Islet precursor cell (in vitro differentiated cells): Measurements from ENCODE around the gene BCL2L11.

Experiments used
- DNase-seq: peaks from one replicate; pipeline ENCODE4 v3.0.0-alpha.2; 2018

Gene BCL2L11

GRCh38 chr2:111171337-111171930, 50.7 kb downstream of the BCL2L11 start:
- peak; percentile 91 for DNase-seq

DNA sequence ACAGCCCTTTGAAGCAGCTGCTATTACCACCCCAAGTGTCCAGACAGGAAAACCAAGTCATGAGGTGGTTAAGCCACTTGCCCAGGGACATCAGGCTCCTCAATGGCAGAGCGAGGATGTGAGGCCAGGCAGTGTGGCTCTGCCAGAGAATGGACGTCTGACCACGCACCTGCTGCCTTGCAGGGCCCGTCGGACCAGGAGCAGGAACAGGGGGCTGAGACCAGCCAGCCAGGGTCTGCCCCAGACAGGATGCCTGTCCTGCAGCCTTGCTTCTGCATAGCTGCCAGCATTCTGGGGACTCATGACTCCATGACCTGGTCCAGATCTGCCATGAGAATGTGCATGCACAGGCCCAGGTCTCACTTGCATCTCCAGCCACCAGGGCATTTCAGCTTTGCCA, 52.0 kb downstream of the BCL2L11 start:
- DNase-seq: no peak

GRCh38 chr2:111173338-111173737, 52.6 kb downstream of the BCL2L11 start:
- DNase-seq: peak; percentile 28

- peak; percentile 45 for DNase-seq
Measured at GRCh38 chr2:111173856-111174255, 53.1 kb downstream of the BCL2L11 start.

- no peak for DNase-seq
Measured at GRCh38 chr2:111175615-111176014, 54.9 kb downstream of the BCL2L11 start.

DNA sequence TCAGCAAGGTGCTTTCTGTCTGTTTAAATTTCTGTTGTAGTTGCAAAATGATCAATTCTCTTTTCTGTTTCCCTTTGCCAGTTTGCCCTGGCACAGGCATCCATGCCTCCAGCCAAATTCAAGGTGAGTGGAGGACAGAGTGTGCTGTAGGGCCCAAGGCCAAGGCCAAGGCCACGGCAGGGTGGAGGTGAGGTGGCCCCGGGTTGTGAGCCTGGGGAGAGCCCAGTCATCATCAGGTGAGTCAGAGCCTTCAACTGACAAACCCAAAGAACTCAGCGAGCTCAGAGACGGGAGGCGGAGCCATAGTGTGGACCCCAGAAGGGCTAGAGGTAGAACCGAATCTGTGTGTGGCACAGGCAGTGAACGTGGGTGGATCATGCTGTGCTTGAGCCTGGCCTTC, 55.7 kb downstream of the BCL2L11 start:
- DNase-seq: no peak

GRCh38 chr2:111176867-111177266, 56.2 kb downstream of the BCL2L11 start:
- DNase-seq: no peak

- no peak for DNase-seq
Measured at GRCh38 chr2:111178296-111178695, 57.6 kb downstream of the BCL2L11 start.

GRCh38 chr2:111178730-111179405, 58.2 kb downstream of the BCL2L11 start:
- DNase-seq: no peak

DNA sequence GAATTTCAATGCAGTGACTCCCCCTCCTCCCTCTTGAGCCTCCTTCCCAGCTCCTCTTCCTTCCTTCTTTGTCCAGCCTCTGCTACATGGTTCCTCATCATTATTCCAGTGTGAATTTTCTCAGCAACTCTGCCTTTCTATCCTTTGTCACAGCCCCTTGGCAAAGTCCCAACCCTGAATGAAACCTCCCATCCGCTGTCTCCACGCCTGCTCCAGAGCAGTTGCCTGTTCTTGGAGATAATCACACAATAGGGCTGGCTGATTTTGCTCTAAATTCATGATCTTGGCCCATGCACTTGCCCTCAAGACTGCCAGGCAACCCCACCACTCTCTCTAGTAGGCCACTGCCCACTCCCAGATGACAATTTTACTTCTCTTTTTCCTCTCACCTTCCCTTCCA, 61.4 kb downstream of the BCL2L11 start:
- DNase-seq: no peak

DNA sequence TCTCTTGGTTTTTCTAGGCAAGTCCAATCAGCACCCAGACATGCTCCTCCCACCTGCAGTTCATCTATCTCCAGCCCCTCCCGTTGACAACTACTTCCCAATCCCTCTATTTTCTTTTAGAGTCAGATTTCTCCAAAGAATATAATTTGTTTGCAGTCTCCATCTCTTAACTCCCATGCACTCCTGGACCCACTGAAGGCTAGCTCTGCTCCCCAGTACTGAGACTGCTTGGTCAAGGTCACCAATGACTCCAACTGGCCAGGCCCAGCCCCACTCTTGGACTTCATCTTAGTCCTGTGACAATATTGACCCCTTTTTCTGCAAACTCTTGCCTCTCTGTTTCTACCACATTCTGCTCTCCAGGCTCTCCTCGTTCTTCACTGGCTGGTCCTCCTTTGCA, 62.0 kb downstream of the BCL2L11 start:
- no peak for DNase-seq

- peak; percentile 13 for DNase-seq
Measured at GRCh38 chr2:111184725-111185310, 64.1 kb downstream of the BCL2L11 start.

- DNase-seq: peak; percentile 42
Measured at GRCh38 chr2:111185361-111186022, 64.8 kb downstream of the BCL2L11 start.

- DNase-seq: peak; percentile 52
Measured at GRCh38 chr2:111186121-111186715, 65.5 kb downstream of the BCL2L11 start.

DNA sequence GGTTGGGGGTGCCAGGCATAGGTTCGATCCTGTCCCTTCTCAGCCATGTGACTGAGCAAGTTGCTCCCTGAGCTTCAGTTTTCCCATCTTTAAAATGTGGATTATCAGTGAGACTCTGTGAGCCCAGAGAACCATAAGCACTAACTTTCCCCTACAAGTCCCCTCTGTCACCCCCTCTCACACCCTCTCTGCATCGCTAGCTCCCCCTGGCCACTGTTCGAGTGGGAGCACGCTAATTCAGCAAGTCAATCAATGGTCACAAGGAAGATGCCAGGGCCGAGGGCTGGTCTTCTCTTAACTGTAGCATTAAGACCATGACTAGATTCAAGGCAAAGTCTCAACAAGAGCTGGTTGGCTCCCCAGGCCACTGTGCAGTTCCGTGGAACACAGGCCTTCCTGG, 66.2 kb downstream of the BCL2L11 start:
- peak; percentile 19 for DNase-seq

DNA sequence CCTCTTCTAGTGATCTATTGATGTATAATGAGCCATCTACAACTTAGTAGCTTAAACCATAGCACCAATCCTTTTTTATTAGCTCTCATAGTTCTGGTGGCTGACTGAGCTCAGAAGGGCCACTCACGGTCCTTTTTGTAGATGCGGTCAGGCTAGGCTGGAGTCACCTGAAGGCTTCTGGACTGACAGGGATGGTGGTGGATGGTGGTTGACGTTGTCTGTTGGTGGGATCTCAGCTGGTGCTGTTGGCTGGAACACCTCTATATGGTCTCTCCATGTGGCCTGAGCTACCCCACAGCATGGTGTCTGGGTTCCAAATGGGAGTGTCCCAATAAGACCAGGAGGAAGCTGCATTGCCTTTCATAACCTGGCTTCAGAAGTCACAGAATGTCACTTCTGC, 68.0 kb downstream of the BCL2L11 start:
- DNase-seq: peak; percentile 25

GRCh38 chr2:111189106-111189505, 68.4 kb downstream of the BCL2L11 start:
- DNase-seq: peak; percentile 7

DNA sequence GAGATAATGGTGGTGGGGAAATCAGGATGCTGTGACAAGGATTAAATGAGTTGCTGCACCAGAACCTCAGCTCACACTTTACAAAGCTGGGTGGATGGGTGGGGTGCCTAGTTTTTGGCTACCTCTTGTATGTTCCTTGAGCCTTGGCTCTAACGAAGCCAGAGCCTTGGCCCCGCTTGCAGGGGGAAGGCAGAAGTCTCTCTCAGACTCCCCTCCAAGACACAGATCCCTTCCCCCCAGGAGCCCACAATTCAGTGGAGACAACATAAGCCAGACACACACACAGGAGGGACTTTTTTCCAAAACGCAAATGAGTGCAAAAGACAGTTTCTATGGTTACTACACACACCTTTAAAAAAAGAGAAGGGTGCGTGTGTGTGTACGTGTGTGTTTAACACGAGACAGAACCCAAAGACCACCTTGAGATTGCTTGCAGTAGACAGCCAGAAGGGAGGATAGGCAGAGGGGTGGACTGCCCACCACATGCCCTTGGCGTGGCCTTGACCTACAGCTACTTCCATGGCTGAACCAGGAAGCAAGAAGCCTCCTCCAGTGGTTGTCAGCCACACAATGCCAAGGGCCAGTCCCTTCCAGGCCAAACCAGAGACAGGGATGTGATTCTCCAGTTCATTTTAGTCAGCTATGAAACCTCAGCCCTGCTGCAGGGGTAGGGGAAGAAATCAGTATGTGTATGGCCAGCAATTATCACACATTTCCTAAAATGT, 70.3 kb downstream of the BCL2L11 start:
- DNase-seq: peak; percentile 40

DNA sequence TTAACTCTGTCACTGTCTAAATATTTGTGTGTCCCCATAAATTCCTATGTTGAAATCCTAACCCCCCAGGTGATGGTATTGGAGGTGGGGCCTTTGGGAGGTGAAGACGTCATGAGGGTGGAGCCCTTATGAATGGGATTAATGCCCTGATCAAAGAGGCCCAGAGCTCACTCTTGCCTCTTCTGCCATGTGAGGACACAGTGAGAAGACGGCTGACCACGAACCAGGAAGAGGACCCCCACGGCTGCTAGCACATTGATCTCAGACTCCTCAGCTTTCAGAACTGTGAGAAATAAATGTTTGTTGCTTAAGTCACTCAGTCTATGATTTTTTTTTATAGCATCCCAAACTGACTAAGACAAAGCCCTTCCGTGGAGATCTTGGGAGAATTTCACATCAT, 71.2 kb downstream of the BCL2L11 start:
- peak; percentile 15 for DNase-seq

DNA sequence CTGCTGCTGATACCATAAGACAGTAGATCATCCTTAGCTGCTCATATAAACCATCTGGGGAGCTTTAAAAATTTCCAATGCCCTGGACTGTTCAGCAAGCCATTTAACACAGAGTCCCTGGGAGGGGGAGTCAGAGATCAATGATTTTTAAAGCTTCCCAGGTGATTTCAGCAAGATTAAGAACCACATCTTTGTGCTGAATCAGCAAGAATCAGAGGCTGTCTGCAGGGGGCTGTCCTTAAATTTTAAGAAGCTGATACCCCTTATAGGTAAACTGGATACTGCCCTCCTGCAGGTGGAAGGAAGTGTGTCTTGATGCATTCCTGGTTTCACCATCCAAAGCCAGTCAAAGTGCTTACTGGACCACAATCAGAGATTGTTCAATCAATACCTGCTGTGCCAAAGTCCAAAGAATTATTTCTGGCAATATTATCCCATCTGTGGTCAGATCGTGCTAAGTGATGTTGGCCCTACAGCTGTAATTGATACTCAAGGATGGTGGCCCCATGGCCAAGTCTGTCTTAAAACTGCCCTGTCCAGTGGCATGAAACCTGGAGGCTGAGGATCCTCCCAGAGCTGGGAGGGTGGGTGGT, 72.2 kb downstream of the BCL2L11 start:
- DNase-seq: no peak

GRCh38 chr2:111194835-111195621, 74.3 kb downstream of the BCL2L11 start:
- peak; percentile 45 for DNase-seq

- peak; percentile 38 for DNase-seq
Measured at GRCh38 chr2:111196435-111196834, 75.7 kb downstream of the BCL2L11 start.
